CD14-positive monocyte (primary cell): ENCODE data around the gene TUT1. TPM values are rescaled to one million over a fixed set of nuclear protein-coding genes. Genes with fewer than 3 reads are reported as not detected.

ENCODE experiments used
- DNase-seq, 3 donors: peaks; one replicate each; pipeline ENCODE4 v3.0.0-alpha.2; 2011 to 2022
- H2AFZ ChIP-seq: 2 replicates; pipeline ENCODE4 v1.6.0; 2012; ENCODE audit warnings: mild to moderate bottlenecking, low read depth, low read length, inconsistent platforms; ENCODE audit not compliant: insufficient read depth, poor library complexity, severe bottlenecking
- H3K27ac ChIP-seq, 2 donors: 1 replicate in 1 of 2; 2 replicates in 1 of 2; pipeline ENCODE4 v1.5.1; 2012 to 2013; ENCODE audit warnings: low read length in 2 of 2, control low read depth in 1 of 2, inconsistent platforms in 1 of 2, low read depth in 1 of 2, mild to moderate bottlenecking in 1 of 2
- H3K27me3 ChIP-seq, 2 donors: one replicate each; pipeline versions ENCODE4 v1.6.0 to v1.6.1; 2011 to 2013; ENCODE audit warnings: low read length in 2 of 2; ENCODE audit not compliant: control insufficient read depth in 2 of 2, insufficient read depth in 2 of 2
- H3K36me3 ChIP-seq, 2 donors: replicated peaks in 1 of 2; 1 replicate in 1 of 2; 2 replicates in 1 of 2; pipeline versions ENCODE4 v1.5.1 to v1.6.1; 2012 to 2013; ENCODE audit warnings: low read length in 2 of 2, control low read depth in 1 of 2, inconsistent platforms in 1 of 2, mild to moderate bottlenecking in 1 of 2; ENCODE audit not compliant: insufficient read depth in 2 of 2, control insufficient read depth in 1 of 2
- H3K4me1 ChIP-seq, 2 donors: 1 replicate in 1 of 2; 2 replicates in 1 of 2; pipeline versions ENCODE4 v1.5.1 to v1.6.1; 2012 to 2013; ENCODE audit warnings: low read length in 2 of 2, control low read depth in 1 of 2, inconsistent platforms in 1 of 2, mild to moderate bottlenecking in 1 of 2, moderate library complexity in 1 of 2; ENCODE audit not compliant: insufficient read depth in 2 of 2, control insufficient read depth in 1 of 2
- H3K4me2 ChIP-seq: replicated peaks from 2 replicates; pipeline ENCODE3; 2012; ENCODE audit warnings: low read length, moderate library complexity, mild to moderate bottlenecking; ENCODE audit not compliant: poor library complexity, severe bottlenecking; ENCODE audit errors: extremely low read depth
- H3K4me3 ChIP-seq, 3 experiments: fragments of 200-600 bp in 1 of 3; sonication (generic) in 1 of 3; replicated peaks in 1 of 3; 1 replicate in 2 of 3; 2 replicates in 1 of 3; pipeline ENCODE4 v1.5.1; 2011 to 2013; ENCODE audit warnings: low read length in 3 of 3, mild to moderate bottlenecking in 3 of 3, control low read depth in 2 of 3, low read depth in 2 of 3, inconsistent platforms in 1 of 3, moderate library complexity in 1 of 3
- H3K79me2 ChIP-seq: 2 replicates; pipeline ENCODE4 v1.6.0; 2012; ENCODE audit warnings: mild to moderate bottlenecking, control low read depth, inconsistent platforms, low read length, moderate library complexity; ENCODE audit not compliant: insufficient read depth
- H3K9ac ChIP-seq: 2 replicates; pipeline ENCODE4 v1.6.0; 2017; ENCODE audit warnings: low read length, mild to moderate bottlenecking; ENCODE audit not compliant: insufficient read depth, poor library complexity, severe bottlenecking
- H3K9me3 ChIP-seq, 2 donors: replicated peaks in 1 of 2; 1 replicate in 1 of 2; 2 replicates in 1 of 2; pipeline versions ENCODE4 v1.5.1 to v1.6.1; 2012 to 2013; ENCODE audit warnings: low read length in 2 of 2, control low read depth in 1 of 2; ENCODE audit not compliant: control insufficient read depth in 1 of 2, insufficient read depth in 1 of 2
- H4K20me1 ChIP-seq: 2 replicates; pipeline ENCODE4 v1.6.0; 2012; ENCODE audit warnings: mild to moderate bottlenecking, low read length, control low read depth, moderate library complexity; ENCODE audit not compliant: insufficient read depth
- H3K27ac Mint-ChIP-seq, 7 donors: one replicate each; pipeline ENCODE4 v1.8.0; 2020; ENCODE audit warnings: mild to moderate bottlenecking in 7 of 7, mixed read lengths in 7 of 7, moderate library complexity in 6 of 7, inconsistent platforms in 2 of 7
- H3K27me3 Mint-ChIP-seq, 3 donors: one replicate each; pipeline ENCODE4 v1.8.0; 2021 to 2022; ENCODE audit warnings: low read depth in 3 of 3, mild to moderate bottlenecking in 3 of 3, mixed read lengths in 3 of 3, moderate library complexity in 3 of 3, inconsistent platforms in 1 of 3
- H3K36me3 Mint-ChIP-seq, 2 donors: one replicate each; pipeline ENCODE4 v1.8.0; 2020; ENCODE audit warnings: mixed read lengths in 2 of 2, inconsistent platforms in 1 of 2, mild to moderate bottlenecking in 1 of 2
- H3K4me1 Mint-ChIP-seq: one replicate; pipeline ENCODE4 v1.8.0; 2020; ENCODE audit warnings: mild to moderate bottlenecking, mixed read lengths
- H3K4me3 Mint-ChIP-seq, 2 donors: one replicate each; pipeline ENCODE4 v1.8.0; 2020; ENCODE audit warnings: mild to moderate bottlenecking in 2 of 2, mixed read lengths in 2 of 2, moderate library complexity in 1 of 2
- H3K9me3 Mint-ChIP-seq, 7 donors: one replicate each; pipeline ENCODE4 v1.8.0; 2020 to 2022; ENCODE audit warnings: mixed read lengths in 7 of 7, mild to moderate bottlenecking in 6 of 7, moderate library complexity in 6 of 7, inconsistent platforms in 2 of 7
- WGBS: methylation state at CpG from one replicate; pipeline ENCODE4 v1.1.5; 2013; ENCODE audit warnings: missing lambda C conversion rate; ENCODE audit not compliant: insufficient coverage; 5-methylcytosine and 5-hydroxymethylcytosine counted together
- intact Hi-C, 2 donors: fragments of 100-400 bp; cut with micrococcal nuclease; formaldehyde crosslinking; loops; one replicate each; pipeline versions ENCODE4 v1.15.0 to v1.15.1; 2023
- polyA plus RNA-seq, 3 donors: library from polyadenylated mRNA; depleted of rRNA in 1 of 3; unstranded in 2 of 3; stranded (reverse) in 1 of 3; fragments of 300-500 nt in 2 of 3; fragments of >200 nt in 1 of 3; fragmentation: Illumina TruSeq in 2 of 3; gene quantifications; 1 replicate in 2 of 3; 2 replicates in 1 of 3; pipeline ENCODE4 v1.2.3, GENCODE V29; 2012 to 2021
- small RNA-seq: library from RNA; depleted of rRNA; stranded (forward); fragments of <200 nt; gene quantifications from one replicate; pipeline ENCODE3, GENCODE V24; 2012; ENCODE audit warnings: low read depth; ENCODE audit not compliant: insufficient read length
- TF ChIP-seq, protein P1 (sequence below): fragments of 200-600 bp; IDR thresholded peaks from one replicate; pipeline ENCODE4 v1.8.0; 2022; ENCODE audit warnings: antibody characterized with exemption, mild to moderate bottlenecking

TUT1 gene
- polyA plus RNA-seq, 3 donors = 1.8 to 16.3 (median 2.1) TPM

DNA sequence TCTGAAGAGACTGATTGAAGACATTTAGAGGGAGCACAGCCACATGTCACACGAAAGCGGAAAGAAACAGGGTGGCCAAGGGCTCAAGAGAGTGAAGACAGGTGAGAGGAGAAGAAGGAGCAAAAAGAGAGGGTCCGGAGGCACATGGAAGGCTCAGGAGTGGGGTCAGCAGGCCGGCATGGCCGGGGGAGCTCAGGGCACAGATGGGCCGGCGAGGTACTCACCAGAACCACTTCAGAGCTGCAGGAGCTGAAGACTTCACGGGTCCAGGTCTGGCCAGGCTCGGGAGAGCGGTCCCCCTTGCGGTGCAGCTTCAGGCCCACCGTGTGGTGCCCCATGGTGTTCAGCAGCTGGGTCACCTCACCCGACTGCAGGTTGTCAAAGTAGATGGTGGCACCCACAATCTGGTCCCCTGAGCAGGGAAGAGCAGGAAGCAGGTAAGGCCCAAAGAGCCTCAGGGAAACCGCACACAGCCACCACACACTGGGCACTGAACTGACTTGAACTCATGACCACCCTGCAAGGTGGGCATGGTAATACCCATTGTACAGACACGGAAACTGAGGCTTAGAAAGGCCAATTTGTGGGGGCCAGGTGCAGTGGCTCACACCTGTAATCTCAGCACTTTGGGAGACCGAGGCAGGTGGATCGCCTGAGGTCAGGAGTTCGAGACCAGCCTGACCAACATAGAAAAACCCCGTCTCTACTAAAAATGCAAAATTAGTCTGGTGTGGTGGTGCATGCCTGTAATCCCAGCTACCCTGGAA, 56.4 kb downstream of the TUT1 start:
- Mint-ChIP-seq H3K4me1 (peaks cover 21% of the 10 kb centered on the region), H3K36me3 (peaks cover 73 to 95% of the 10 kb centered on the region in 2 donors), H3K27ac (peak overlapping the region in 2 of 7 donors; percentile 7 to 48), H3K4me3 (no peak overlapping the region), H3K9me3 (peaks cover 0 to 3% (median 0%) of the 10 kb centered on the region in 7 donors), H3K27me3 (peaks cover 0 to 5% (median 0%) of the 10 kb centered on the region in 3 donors)
- no peak overlapping the region for H2AFZ ChIP-seq
- H3K36me3 ChIP-seq = peaks cover 77 to 78% of the 10 kb centered on the region in 2 donors
- WGBS = 97% methylated on average over 10 of the region's 19 CpGs
- H3K4me3 ChIP-seq = no peak overlapping the region
- intact Hi-C loops = loop anchor here in 1 of 2 donors (5.0 kb wide), 1 partner anchor 32 kb away; no protein-coding TSS in a partner anchor
- no peak for DNase-seq
- H3K9ac ChIP-seq = no peak overlapping the region
- H3K4me1 ChIP-seq = peaks cover 19 to 22% of the 10 kb centered on the region in 2 donors
- peaks cover 100% of the 10 kb centered on the region for H3K79me2 ChIP-seq
- peak overlapping the region in 1 of 2 donors; percentile 18 for H3K27ac ChIP-seq
- H3K27me3 ChIP-seq = no peaks in the 10 kb centered on the region
- TF ChIP-seq, protein P1, sequence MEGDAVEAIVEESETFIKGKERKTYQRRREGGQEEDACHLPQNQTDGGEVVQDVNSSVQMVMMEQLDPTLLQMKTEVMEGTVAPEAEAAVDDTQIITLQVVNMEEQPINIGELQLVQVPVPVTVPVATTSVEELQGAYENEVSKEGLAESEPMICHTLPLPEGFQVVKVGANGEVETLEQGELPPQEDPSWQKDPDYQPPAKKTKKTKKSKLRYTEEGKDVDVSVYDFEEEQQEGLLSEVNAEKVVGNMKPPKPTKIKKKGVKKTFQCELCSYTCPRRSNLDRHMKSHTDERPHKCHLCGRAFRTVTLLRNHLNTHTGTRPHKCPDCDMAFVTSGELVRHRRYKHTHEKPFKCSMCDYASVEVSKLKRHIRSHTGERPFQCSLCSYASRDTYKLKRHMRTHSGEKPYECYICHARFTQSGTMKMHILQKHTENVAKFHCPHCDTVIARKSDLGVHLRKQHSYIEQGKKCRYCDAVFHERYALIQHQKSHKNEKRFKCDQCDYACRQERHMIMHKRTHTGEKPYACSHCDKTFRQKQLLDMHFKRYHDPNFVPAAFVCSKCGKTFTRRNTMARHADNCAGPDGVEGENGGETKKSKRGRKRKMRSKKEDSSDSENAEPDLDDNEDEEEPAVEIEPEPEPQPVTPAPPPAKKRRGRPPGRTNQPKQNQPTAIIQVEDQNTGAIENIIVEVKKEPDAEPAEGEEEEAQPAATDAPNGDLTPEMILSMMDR = no peak
- no peak overlapping the region for H3K4me2 ChIP-seq
- H3K9me3 ChIP-seq = no peaks in the 10 kb centered on the region
- peaks cover 100% of the 10 kb centered on the region for H4K20me1 ChIP-seq

DNA sequence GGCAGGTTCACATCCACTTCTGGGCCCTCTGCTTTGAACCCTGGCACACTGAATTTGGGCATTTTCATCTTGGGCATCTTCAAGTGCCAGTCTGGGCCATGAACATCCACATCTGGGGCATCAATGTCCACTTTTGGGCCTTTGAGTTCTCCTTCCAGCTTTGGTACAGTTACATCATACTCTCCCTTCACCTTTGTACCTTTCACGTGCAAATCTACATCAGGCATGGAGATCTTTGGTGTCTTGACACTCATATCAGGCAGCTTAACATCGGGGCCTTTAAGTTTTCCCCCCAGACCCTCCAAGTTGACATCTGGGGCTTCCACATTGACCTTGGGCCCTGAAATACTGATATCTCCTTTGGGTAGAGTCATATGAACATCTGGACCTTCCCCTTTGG, 59.2 kb downstream of the TUT1 start:
- WGBS = 100% methylated on average over 2 of the region's 2 CpGs
- Mint-ChIP-seq H3K4me1 (peaks cover 3% of the 10 kb centered on the region), H3K9me3 (peaks cover 0 to 3% (median 0%) of the 10 kb centered on the region in 7 donors), H3K27ac (peak overlapping the region in 4 of 7 donors; percentile 27 to 64 (median 54)), H3K27me3 (peaks cover 0 to 5% (median 0%) of the 10 kb centered on the region in 3 donors), H3K4me3 (no peak overlapping the region), H3K36me3 (peaks cover 93 to 98% of the 10 kb centered on the region in 2 donors)
- H3K27me3 ChIP-seq = no peaks in the 10 kb centered on the region
- no peaks in the 10 kb centered on the region for H3K4me1 ChIP-seq
- intact Hi-C loops = loop anchor here in 1 of 2 donors (5.0 kb wide), 1 partner anchor 35 kb away; no protein-coding TSS in a partner anchor
- TF ChIP-seq, protein P1 = no peak
- peaks cover 90 to 96% of the 10 kb centered on the region in 2 donors for H3K36me3 ChIP-seq
- H3K4me3 ChIP-seq = no peak overlapping the region
- no peak overlapping the region for H3K4me2 ChIP-seq
- peaks cover 100% of the 10 kb centered on the region for H4K20me1 ChIP-seq
- peaks cover 96% of the 10 kb centered on the region for H3K79me2 ChIP-seq
- no peaks in the 10 kb centered on the region for H3K9me3 ChIP-seq
- H2AFZ ChIP-seq = no peak overlapping the region
- H3K9ac ChIP-seq = no peak overlapping the region
- DNase-seq = no peak
- peak overlapping the region in 1 of 2 donors; percentile 33 for H3K27ac ChIP-seq

Small RNA genes within 50 kb of the gene (small RNA-seq; reads per million reads assigned to genes)
- gene AP001458.1 (not detected), gene EEF1G (not detected), gene MIR6747 (not detected)

Other genes with a start within 250 kb of the TUT1 start
- not detected for gene SCGB1A1, start 172.5 kb downstream of the TUT1 start, polyA plus RNA-seq
- gene AHNAK, start 44.7 kb downstream of the TUT1 start, polyA plus RNA-seq = 100 to 1,000 TPM in 2 of 3 donors, 10 to 100 TPM in 1; 80.0 to 201 (median 103) TPM
- gene EEF1G, start 17.6 kb downstream of the TUT1 start, polyA plus RNA-seq = 100 to 1,000 TPM; 490 to 603 (median 491) TPM
- 10 to 100 TPM; 14.0 to 38.6 (median 17.6) TPM for gene MTA2, start 10.3 kb upstream of the TUT1 start, polyA plus RNA-seq
- gene EML3, start 21.3 kb upstream of the TUT1 start, polyA plus RNA-seq = 100 to 1,000 TPM in 1 of 3 donors, 10 to 100 TPM in 1, 1 to 10 TPM in 1; 7.2 to 131 (median 10.6) TPM
- gene ROM1, start 21.7 kb upstream of the TUT1 start, polyA plus RNA-seq = 1 to 10 TPM in 1 of 3 donors, under 1 TPM in 2; 0.51 to 1.4 (median 0.75) TPM
- 10 to 100 TPM; 18.5 to 44.9 (median 19.0) TPM for gene B3GAT3, start 30.5 kb upstream of the TUT1 start, polyA plus RNA-seq
- 100 to 1,000 TPM in 2 of 3 donors, 10 to 100 TPM in 1; 99.7 to 116 (median 109) TPM for gene GANAB, start 55.1 kb upstream of the TUT1 start, polyA plus RNA-seq
- 10 to 100 TPM in 1 of 3 donors, 1 to 10 TPM in 2; 4.2 to 16.0 (median 9.9) TPM for gene INTS5, start 61.8 kb upstream of the TUT1 start, polyA plus RNA-seq
- gene C11orf98, start 73.7 kb upstream of the TUT1 start, polyA plus RNA-seq = 10 to 100 TPM; 25.9 to 78.2 (median 74.6) TPM
- gene CSKMT, start 73.8 kb upstream of the TUT1 start, polyA plus RNA-seq = 1 to 10 TPM in 2 of 3 donors, under 1 TPM in 1; 0.73 to 4.9 (median 1.4) TPM
- 1 to 10 TPM; 3.3 to 7.9 (median 7.2) TPM for gene UQCC3, start 80.2 kb upstream of the TUT1 start, polyA plus RNA-seq
- gene LBHD1, start 80.7 kb upstream of the TUT1 start, polyA plus RNA-seq = 1 to 10 TPM; 1.9 to 9.1 (median 2.9) TPM
- 100 to 1,000 TPM in 2 of 3 donors, 10 to 100 TPM in 1; 93.9 to 147 (median 106) TPM for gene UBXN1, start 87.5 kb upstream of the TUT1 start, polyA plus RNA-seq
- gene LRRN4CL, start 98.0 kb upstream of the TUT1 start, polyA plus RNA-seq = not detected
- 10 to 100 TPM; 43.5 to 65.7 (median 63.3) TPM for gene BSCL2, start 115.9 kb upstream of the TUT1 start, polyA plus RNA-seq
- under 1 TPM in 1 of 3 donors, not detected in 2; 0.23 TPM for gene GNG3, start 116.2 kb upstream of the TUT1 start, polyA plus RNA-seq
- 10 to 100 TPM in 1 of 3 donors, under 1 TPM in 2; 0.33 to 13.8 (median 0.88) TPM for gene HNRNPUL2, start 135.9 kb upstream of the TUT1 start, polyA plus RNA-seq
- gene TTC9C, start 137.0 kb upstream of the TUT1 start, polyA plus RNA-seq = 10 to 100 TPM; 17.9 to 21.6 (median 20.4) TPM
- 1 to 10 TPM; 1.7 to 4.5 (median 2.0) TPM for gene ZBTB3, start 162.6 kb upstream of the TUT1 start, polyA plus RNA-seq
- 100 to 1,000 TPM; 162 to 243 (median 231) TPM for gene POLR2G, start 170.1 kb upstream of the TUT1 start, polyA plus RNA-seq
- gene TAF6L, start 179.9 kb upstream of the TUT1 start, polyA plus RNA-seq = 10 to 100 TPM in 1 of 3 donors, 1 to 10 TPM in 2; 5.1 to 35.5 (median 5.3) TPM
- gene TMEM179B, start 195.9 kb upstream of the TUT1 start, polyA plus RNA-seq = 100 to 1,000 TPM in 2 of 3 donors, 10 to 100 TPM in 1; 95.8 to 236 (median 220) TPM
- gene TMEM223, start 200.5 kb upstream of the TUT1 start, polyA plus RNA-seq = 10 to 100 TPM in 2 of 3 donors, 1 to 10 TPM in 1; 5.7 to 20.4 (median 19.6) TPM
- 100 to 1,000 TPM in 1 of 3 donors, 10 to 100 TPM in 2; 50.1 to 748 (median 70.6) TPM for gene NXF1, start 213.9 kb upstream of the TUT1 start, polyA plus RNA-seq
- 10 to 100 TPM; 36.4 to 39.6 (median 38.5) TPM for gene STX5, start 240.5 kb upstream of the TUT1 start, polyA plus RNA-seq
- under 1 TPM in 1 of 3 donors, not detected in 2; 0.74 TPM for gene TEX54, start 241.3 kb upstream of the TUT1 start, polyA plus RNA-seq
- gene WDR74, start 248.1 kb upstream of the TUT1 start, polyA plus RNA-seq = 10 to 100 TPM; 14.2 to 52.5 (median 18.4) TPM